8988T (cell line): ENCODE results near the gene NRP1.
"Not testable (repeated sequence)": the region's sequence is repeated elsewhere in the genome, so short reads cannot be mapped to it uniquely, and the experiment has no call there.

Source experiments
- DNase-seq: peaks from one replicate; pipeline ENCODE4 v3.0.0; 2011

NRP1 gene

GRCh38 chr10:33234831-33235237 lies 99.6 kb downstream of the NRP1 start:
- no peak for DNase-seq

GRCh38 chr10:33233635-33234034 lies 100.8 kb downstream of the NRP1 start:
- DNase-seq, result no peak

GRCh38 chr10:33233221-33233620 lies 101.2 kb downstream of the NRP1 start:
- no peak for DNase-seq

- no peak for DNase-seq
These were observed 102.7 kb downstream of the NRP1 start for GRCh38 chr10:33231621-33232350.

- no peak for DNase-seq
These were observed 104.6 kb downstream of the NRP1 start for GRCh38 chr10:33229949-33230267.

- DNase-seq, result no peak
These were observed 105.1 kb downstream of the NRP1 start for GRCh38 chr10:33229252-33229948.

GRCh38 chr10:33228426-33228825 lies 106.0 kb downstream of the NRP1 start:
- DNase-seq, result no peak

- DNase-seq, result no peak
These were observed 107.0 kb downstream of the NRP1 start for GRCh38 chr10:33227489-33227888.

- DNase-seq, result no peak
These were observed 110.1 kb downstream of the NRP1 start for GRCh38 chr10:33224251-33224965.

- DNase-seq, result no peak
These were observed 111.0 kb downstream of the NRP1 start for GRCh38 chr10:33223326-33224000.

- DNase-seq, result not testable (repeated sequence)
These were observed 112.2 kb downstream of the NRP1 start for GRCh38 chr10:33222304-33222703.

- DNase-seq, result no peak
These were observed 116.6 kb downstream of the NRP1 start for GRCh38 chr10:33217854-33218253.

- no peak for DNase-seq
These were observed 117.6 kb downstream of the NRP1 start for GRCh38 chr10:33216661-33217427.

- no peak for DNase-seq
These were observed 118.8 kb downstream of the NRP1 start for GRCh38 chr10:33215635-33216034.

GRCh38 chr10:33215154-33215553 lies 119.3 kb downstream of the NRP1 start:
- no peak for DNase-seq

GRCh38 chr10:33214174-33214573 lies 120.3 kb downstream of the NRP1 start:
- DNase-seq, result no peak

- DNase-seq, result no peak
These were observed 122.3 kb downstream of the NRP1 start for GRCh38 chr10:33212061-33212748.

GRCh38 chr10:33211106-33211878 lies 123.2 kb downstream of the NRP1 start:
- no peak for DNase-seq

- DNase-seq, result no peak
These were observed 124.7 kb downstream of the NRP1 start for GRCh38 chr10:33209802-33210201.

- DNase-seq, result no peak
These were observed 126.3 kb downstream of the NRP1 start for GRCh38 chr10:33208166-33208565.

- no peak for DNase-seq
These were observed 130.4 kb downstream of the NRP1 start for GRCh38 chr10:33204031-33204430.
